Astrocyte (in vitro differentiated cells and primary cell): Measurements from ENCODE around the gene ZFHX3.

Experiments used
- EZH2 ChIP-seq: IDR thresholded peaks from 2 replicates; pipeline ENCODE4 v1.6.1; 2012; ENCODE audit warnings: mild to moderate bottlenecking, low read length, inconsistent platforms; ENCODE audit not compliant: insufficient read depth
- TF ChIP-seq, protein P1 (sequence below): IDR thresholded peaks from 2 replicates; pipeline ENCODE4 v1.5.1; 2011; ENCODE audit warnings: low read depth, mild to moderate bottlenecking, inconsistent platforms, low read length, moderate library complexity; ENCODE audit not compliant: insufficient read depth

DNA sequence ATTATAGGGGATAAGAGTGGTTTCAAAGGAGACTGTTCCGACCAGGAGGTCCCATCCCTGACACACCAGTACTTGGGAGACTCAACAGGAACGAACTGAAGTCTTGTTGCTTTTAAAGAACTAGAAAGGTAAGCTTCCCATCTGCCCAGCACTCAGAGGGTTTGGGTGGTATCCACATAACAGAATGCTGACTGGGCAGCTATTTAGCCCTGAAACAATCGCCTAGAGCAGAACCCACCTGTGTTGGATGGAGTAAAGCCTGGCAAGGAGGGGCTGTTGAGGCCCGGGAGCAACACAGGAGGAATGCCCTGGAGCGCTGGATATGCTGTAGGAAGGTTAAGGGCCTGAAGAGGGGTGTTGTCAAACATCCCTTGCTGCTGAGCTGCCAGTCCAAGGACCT, 254.9 kb downstream of the ZFHX3 start:
- TF ChIP-seq, protein P1, sequence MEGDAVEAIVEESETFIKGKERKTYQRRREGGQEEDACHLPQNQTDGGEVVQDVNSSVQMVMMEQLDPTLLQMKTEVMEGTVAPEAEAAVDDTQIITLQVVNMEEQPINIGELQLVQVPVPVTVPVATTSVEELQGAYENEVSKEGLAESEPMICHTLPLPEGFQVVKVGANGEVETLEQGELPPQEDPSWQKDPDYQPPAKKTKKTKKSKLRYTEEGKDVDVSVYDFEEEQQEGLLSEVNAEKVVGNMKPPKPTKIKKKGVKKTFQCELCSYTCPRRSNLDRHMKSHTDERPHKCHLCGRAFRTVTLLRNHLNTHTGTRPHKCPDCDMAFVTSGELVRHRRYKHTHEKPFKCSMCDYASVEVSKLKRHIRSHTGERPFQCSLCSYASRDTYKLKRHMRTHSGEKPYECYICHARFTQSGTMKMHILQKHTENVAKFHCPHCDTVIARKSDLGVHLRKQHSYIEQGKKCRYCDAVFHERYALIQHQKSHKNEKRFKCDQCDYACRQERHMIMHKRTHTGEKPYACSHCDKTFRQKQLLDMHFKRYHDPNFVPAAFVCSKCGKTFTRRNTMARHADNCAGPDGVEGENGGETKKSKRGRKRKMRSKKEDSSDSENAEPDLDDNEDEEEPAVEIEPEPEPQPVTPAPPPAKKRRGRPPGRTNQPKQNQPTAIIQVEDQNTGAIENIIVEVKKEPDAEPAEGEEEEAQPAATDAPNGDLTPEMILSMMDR, result no peak
- TF ChIP-seq EZH2, result no peak
